ENCODE measurements around the gene LRFN2. TPM values are rescaled to one million over a fixed set of nuclear protein-coding genes. Genes with fewer than 3 reads are reported as not detected.

Gene LRFN2
- total RNA-seq, 1 donor from 2014 or later = not detected

DNA sequence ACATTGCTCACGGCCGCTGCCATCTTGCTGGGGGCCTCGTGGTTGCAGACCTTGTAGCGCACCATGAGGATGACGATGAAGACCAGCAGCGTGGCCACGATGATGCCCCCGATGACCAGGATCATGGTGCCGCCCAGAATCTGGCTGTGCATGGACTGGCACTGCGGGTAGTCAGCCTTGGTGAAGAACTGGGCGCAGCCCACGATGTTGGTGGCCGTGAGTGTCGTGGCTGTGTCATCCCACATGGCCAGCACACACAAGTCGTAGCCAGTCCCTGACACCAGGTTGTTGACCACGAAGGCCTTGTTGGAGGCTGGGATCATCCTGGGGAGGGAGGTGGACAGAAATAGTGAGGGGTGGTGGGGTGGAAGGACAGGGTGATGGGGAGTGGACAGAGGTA, 194.6 kb downstream of the LRFN2 start:
- no peak overlapping the region for H3K4me3 ChIP-seq (ENCODE audit: low read depth, low read length)
- TF ChIP-seq, protein P1, sequence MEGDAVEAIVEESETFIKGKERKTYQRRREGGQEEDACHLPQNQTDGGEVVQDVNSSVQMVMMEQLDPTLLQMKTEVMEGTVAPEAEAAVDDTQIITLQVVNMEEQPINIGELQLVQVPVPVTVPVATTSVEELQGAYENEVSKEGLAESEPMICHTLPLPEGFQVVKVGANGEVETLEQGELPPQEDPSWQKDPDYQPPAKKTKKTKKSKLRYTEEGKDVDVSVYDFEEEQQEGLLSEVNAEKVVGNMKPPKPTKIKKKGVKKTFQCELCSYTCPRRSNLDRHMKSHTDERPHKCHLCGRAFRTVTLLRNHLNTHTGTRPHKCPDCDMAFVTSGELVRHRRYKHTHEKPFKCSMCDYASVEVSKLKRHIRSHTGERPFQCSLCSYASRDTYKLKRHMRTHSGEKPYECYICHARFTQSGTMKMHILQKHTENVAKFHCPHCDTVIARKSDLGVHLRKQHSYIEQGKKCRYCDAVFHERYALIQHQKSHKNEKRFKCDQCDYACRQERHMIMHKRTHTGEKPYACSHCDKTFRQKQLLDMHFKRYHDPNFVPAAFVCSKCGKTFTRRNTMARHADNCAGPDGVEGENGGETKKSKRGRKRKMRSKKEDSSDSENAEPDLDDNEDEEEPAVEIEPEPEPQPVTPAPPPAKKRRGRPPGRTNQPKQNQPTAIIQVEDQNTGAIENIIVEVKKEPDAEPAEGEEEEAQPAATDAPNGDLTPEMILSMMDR (conservative IDR thresholded peaks at IDR 0.05; ENCODE audit: low read depth, low read length) = no peak
- DNase-seq (ENCODE audit: low read depth) = no peak

GRCh38 chr6:40391851-40392517, 195.2 kb downstream of the LRFN2 start:
- no peak overlapping the region for H3K4me3 ChIP-seq (ENCODE audit: low read depth, low read length)
- TF ChIP-seq, protein P1 (conservative IDR thresholded peaks at IDR 0.05; ENCODE audit: low read depth, low read length) = no peak
- no peak for DNase-seq (ENCODE audit: low read depth)

DNA sequence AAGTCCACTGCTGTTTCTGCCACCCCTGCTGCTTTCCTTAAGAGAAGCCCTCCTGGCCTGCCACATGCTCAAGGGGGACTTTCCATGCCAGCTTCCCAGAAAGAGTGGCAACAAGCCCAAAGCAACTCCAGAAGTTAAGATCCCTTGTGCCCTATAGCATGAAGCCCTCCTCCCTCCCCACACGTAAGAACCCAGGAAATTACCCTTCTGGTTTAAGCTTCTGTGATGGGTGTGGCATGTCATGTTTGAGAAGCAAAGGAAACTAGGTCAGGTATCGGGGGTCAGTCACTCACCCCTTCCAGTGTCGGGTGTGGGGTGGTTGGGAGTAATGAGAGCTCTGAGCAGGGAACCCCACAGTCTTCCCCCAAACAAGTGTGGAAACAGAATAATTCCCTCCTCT, 196.1 kb downstream of the LRFN2 start:
- DNase-seq (ENCODE audit: low read depth) = no peak
- H3K4me3 ChIP-seq (ENCODE audit: low read depth, low read length) = no peak overlapping the region
- TF ChIP-seq, protein P1 (conservative IDR thresholded peaks at IDR 0.05; ENCODE audit: low read depth, low read length) = no peak

- TF ChIP-seq, protein P1 (conservative IDR thresholded peaks at IDR 0.05; ENCODE audit: low read depth, low read length) = no peak
- H3K4me3 ChIP-seq (ENCODE audit: low read depth, low read length) = no peak overlapping the region
- no peak for DNase-seq (ENCODE audit: low read depth)
Observed at GRCh38 chr6:40390144-40390800, 196.9 kb downstream of the LRFN2 start.

GRCh38 chr6:40389254-40389653, 197.9 kb downstream of the LRFN2 start:
- H3K4me3 ChIP-seq (ENCODE audit: low read depth, low read length) = no peak overlapping the region
- TF ChIP-seq, protein P1 (conservative IDR thresholded peaks at IDR 0.05; ENCODE audit: low read depth, low read length) = no peak

DNA sequence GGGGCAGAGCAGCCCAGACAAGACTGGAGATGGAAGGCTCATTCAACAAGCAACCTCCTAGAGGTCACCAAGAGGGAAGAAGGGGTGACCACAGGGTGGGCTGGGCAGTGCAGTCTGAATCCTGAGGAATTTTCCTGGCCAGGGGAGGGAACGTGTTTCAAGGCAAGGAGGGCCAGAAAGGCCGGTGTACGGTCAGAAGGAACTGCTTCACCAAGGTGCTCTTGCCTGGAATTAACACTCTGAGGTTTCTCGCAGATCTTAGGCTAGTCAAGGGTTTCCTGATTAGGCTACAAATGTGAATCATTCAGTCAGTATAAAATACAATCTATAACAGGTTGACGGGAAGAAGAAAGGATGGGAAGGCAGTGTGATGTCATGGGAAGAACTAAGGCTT, 199.3 kb downstream of the LRFN2 start:
- no peak overlapping the region for H3K4me3 ChIP-seq (ENCODE audit: low read depth, low read length)
- no peak for DNase-seq (ENCODE audit: low read depth)
- TF ChIP-seq, protein P1 (conservative IDR thresholded peaks at IDR 0.05; ENCODE audit: low read depth, low read length) = no peak

More at GRCh38 chr6:40389254-40389653, 197.9 kb downstream of the LRFN2 start:
- DNase-seq (ENCODE audit: low read depth) = no peak

All from epithelial cell of proximal tubule (primary cell).